GM23248 (cell line): ENCODE measurements around the gene SH3RF1. TPM values are rescaled to one million over a fixed set of nuclear protein-coding genes. Genes with fewer than 3 reads are reported as not detected.

Experiments
- DNase-seq: peaks from one replicate; pipeline ENCODE4 v3.0.0-alpha.2; 2015
- H2AFZ ChIP-seq: fragments of 200-600 bp; sonication (generic); 2 replicates; pipeline ENCODE4 v1.6.1; 2016; ENCODE audit warnings: antibody characterized with exemption
- H3F3A ChIP-seq: fragments of 200-600 bp; sonication (generic); 2 replicates; pipeline ENCODE4 v1.6.1; 2016; ENCODE audit warnings: mild to moderate bottlenecking, antibody characterized with exemption, mixed run types; ENCODE audit not compliant: insufficient read depth
- H3K27ac ChIP-seq: fragments of 200-600 bp; sonication (generic); 2 replicates; pipeline ENCODE4 v1.5.1; 2016; ENCODE audit warnings: mild to moderate bottlenecking
- H3K27me3 ChIP-seq: fragments of 200-600 bp; sonication (generic); replicated peaks from 2 replicates; pipeline ENCODE4 v1.6.1; 2016; ENCODE audit warnings: mild to moderate bottlenecking; ENCODE audit not compliant: insufficient read depth
- H3K36me3 ChIP-seq: fragments of 200-600 bp; sonication (generic); 2 replicates; pipeline ENCODE4 v1.6.1; 2016; ENCODE audit warnings: low read depth, mild to moderate bottlenecking
- H3K4me1 ChIP-seq: fragments of 200-600 bp; sonication (generic); 2 replicates; pipeline ENCODE4 v1.6.1; 2016; ENCODE audit warnings: mild to moderate bottlenecking; ENCODE audit not compliant: insufficient read depth
- H3K4me2 ChIP-seq: fragments of 200-600 bp; sonication (generic); one replicate; pipeline ENCODE4 v1.6.1; 2016; ENCODE audit warnings: mild to moderate bottlenecking; ENCODE audit not compliant: unreplicated experiment
- H3K4me3 ChIP-seq: fragments of 200-600 bp; sonication (generic); 2 replicates; pipeline ENCODE4 v1.5.1; 2016; ENCODE audit warnings: mild to moderate bottlenecking
- H3K79me2 ChIP-seq: fragments of 200-600 bp; sonication (generic); 2 replicates; pipeline ENCODE4 v1.6.1; 2016; ENCODE audit warnings: mild to moderate bottlenecking; ENCODE audit not compliant: insufficient read depth
- H3K9ac ChIP-seq: fragments of 200-600 bp; sonication (generic); 2 replicates; pipeline ENCODE4 v1.6.1; 2016; ENCODE audit warnings: mild to moderate bottlenecking
- H3K9me2 ChIP-seq: fragments of 200-600 bp; sonication (generic); 2 replicates; pipeline ENCODE4 v1.6.1; 2016; ENCODE audit warnings: mixed run types, mild to moderate bottlenecking, moderate library complexity; ENCODE audit not compliant: insufficient read depth
- H3K9me3 ChIP-seq: fragments of 200-600 bp; sonication (generic); one replicate; pipeline ENCODE4 v1.6.1; 2017; ENCODE audit warnings: low read depth
- H4K20me1 ChIP-seq: fragments of 200-600 bp; sonication (generic); 2 replicates; pipeline ENCODE4 v1.6.0; 2016; ENCODE audit not compliant: insufficient read depth
- EZH2 ChIP-seq: fragments of 200-600 bp; sonication (generic); IDR thresholded peaks from 2 replicates; pipeline ENCODE4 v1.6.1; 2018; ENCODE audit warnings: antibody characterized with exemption, mild to moderate bottlenecking; ENCODE audit not compliant: insufficient read depth, poor library complexity, severe bottlenecking
- EZH2phosphoT487 ChIP-seq: fragments of 200-600 bp; sonication (generic); IDR thresholded peaks from 2 replicates; pipeline ENCODE4 v1.6.1; 2018; ENCODE audit warnings: antibody characterized with exemption, moderate library complexity, mild to moderate bottlenecking, low read depth; ENCODE audit not compliant: insufficient read depth
- WGBS, 2 experiments: methylation state at CpG; one replicate each; pipeline ENCODE4 v1.1.6; 2015 to 2017; ENCODE audit warnings: low lambda C conversion rate in 2 of 2, low coverage in 1 of 2; ENCODE audit errors: missing lambda C conversion rate in 2 of 2; 5-methylcytosine and 5-hydroxymethylcytosine counted together
- in situ Hi-C: fragments of 300-500 bp; cut with MboI; formaldehyde crosslinking; loops from 2 replicates; pipeline ENCODE4 v1.15.0; 2020
- polyA plus RNA-seq: library from polyadenylated mRNA; unstranded; fragments of >200 nt; fragmentation: Nextera tagmentation; extraction: Ambion mirVana; gene quantifications from 2 replicates; pipeline ENCODE4 v1.2.1, GENCODE V29; 2016
- total RNA-seq: library from RNA; depleted of rRNA; stranded (reverse); fragments of >200 nt; shearing (Covaris generic); gene quantifications from 2 replicates; pipeline ENCODE4 v1.2.3, GENCODE V29; 2014

The SH3RF1 gene
- total and polyA plus RNA-seq, 2 experiments from 2014 or later = 28.3 to 55.5 TPM

DNA sequence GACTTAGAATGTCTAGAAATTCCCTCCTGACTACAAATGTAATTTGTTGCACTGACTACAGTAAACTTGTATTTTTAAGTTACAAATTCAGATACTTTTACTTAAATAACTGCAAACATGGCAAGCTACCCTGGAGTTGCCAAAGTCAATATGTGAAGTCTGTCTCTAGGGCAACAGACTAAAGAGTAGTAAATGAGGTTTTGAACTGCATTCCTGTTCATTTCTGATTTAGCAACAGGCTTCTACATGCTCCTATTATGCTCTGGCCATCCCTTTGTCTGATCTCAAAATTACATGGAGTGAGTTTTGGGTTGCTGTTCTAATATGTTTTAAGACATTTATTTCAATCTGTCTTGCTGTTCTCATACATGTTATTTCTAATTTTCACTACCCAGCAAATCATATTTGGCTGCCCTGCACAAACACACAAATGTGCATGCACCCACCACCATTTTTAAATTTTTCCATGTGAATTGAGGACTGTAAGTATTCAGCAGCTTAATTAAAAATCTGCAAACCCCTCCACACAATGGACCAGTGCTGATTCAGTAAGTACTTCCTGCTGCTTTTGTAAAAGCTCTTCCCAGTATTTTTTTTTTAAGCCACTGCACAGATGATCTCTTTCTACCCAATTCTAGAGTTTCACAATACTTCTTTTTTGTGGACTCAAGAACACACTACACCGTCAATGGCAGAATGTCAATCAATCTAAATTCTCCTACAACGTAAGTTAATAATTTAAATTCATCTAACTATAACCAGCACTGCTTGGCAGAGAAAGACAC, 26.7 kb downstream of the SH3RF1 start:
- 21 to 28% methylated on average over 2 of the region's 2 CpGs for WGBS, 2 experiments
- in situ Hi-C loops = no loop called here
- peak; percentile 78 for DNase-seq
- no peak overlapping the region for H3K9ac ChIP-seq
- H3K79me2 ChIP-seq = peaks cover 100% of the 10 kb centered on the region
- peaks cover 64% of the 10 kb centered on the region for H3K4me1 ChIP-seq
- no peaks in the 10 kb centered on the region for H3K9me3 ChIP-seq
- peak overlapping the region; percentile 56 for H3K27ac ChIP-seq
- H3K9me2 ChIP-seq = no peaks in the 10 kb centered on the region
- no peak for TF ChIP-seq EZH2phosphoT487
- no peak for TF ChIP-seq EZH2
- H3K4me3 ChIP-seq = no peak overlapping the region
- peaks cover 54% of the 10 kb centered on the region for H3F3A ChIP-seq
- H4K20me1 ChIP-seq = peaks cover 46% of the 10 kb centered on the region
- H3K36me3 ChIP-seq = peaks cover 16% of the 10 kb centered on the region; the same call in 1 of the 2 replicates
- H2AFZ ChIP-seq = no peak overlapping the region
- peak overlapping the region; percentile 22 for H3K4me2 ChIP-seq
- no peaks in the 10 kb centered on the region for H3K27me3 ChIP-seq

DNA sequence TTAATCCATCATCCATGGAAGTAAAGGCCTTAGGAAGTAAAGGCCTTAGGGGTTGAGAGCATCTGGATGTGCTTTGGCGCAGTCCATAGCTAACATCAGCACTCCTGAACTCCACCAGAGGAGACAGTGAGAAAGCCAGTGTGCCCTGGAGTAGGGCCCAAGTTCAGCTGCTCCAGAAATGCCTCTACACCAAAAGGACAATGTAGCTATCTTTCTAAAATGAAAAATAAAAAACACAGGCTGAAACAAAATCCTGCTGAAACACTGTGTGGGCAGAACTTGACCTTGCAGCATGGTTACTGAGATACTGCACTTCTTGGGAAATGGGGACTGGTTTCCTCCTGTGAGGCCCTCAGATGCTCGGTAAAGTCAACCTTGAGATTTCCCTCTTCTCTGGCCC, 29.3 kb downstream of the SH3RF1 start:
- Histone ChIP-seq H3K27me3 (no peaks in the 10 kb centered on the region), H4K20me1 (peaks cover 58% of the 10 kb centered on the region), H3F3A (peaks cover 56% of the 10 kb centered on the region), H3K36me3 (peaks cover 19% of the 10 kb centered on the region; the same call in 1 of the 2 replicates), H2AFZ (no peak overlapping the region), H3K79me2 (peaks cover 100% of the 10 kb centered on the region), H3K4me1 (peaks cover 81% of the 10 kb centered on the region), H3K4me3 (no peak overlapping the region), H3K9me3 (no peaks in the 10 kb centered on the region), H3K9ac (no peak overlapping the region), H3K27ac (no peak overlapping the region), H3K4me2 (no peak overlapping the region), H3K9me2 (no peaks in the 10 kb centered on the region)
- in situ Hi-C loops = no loop called here
- DNase-seq = no peak
- 87 to 93% methylated on average over 2 of the region's 2 CpGs for WGBS, 2 experiments
- TF ChIP-seq EZH2 = no peak
- no peak for TF ChIP-seq EZH2phosphoT487

DNA sequence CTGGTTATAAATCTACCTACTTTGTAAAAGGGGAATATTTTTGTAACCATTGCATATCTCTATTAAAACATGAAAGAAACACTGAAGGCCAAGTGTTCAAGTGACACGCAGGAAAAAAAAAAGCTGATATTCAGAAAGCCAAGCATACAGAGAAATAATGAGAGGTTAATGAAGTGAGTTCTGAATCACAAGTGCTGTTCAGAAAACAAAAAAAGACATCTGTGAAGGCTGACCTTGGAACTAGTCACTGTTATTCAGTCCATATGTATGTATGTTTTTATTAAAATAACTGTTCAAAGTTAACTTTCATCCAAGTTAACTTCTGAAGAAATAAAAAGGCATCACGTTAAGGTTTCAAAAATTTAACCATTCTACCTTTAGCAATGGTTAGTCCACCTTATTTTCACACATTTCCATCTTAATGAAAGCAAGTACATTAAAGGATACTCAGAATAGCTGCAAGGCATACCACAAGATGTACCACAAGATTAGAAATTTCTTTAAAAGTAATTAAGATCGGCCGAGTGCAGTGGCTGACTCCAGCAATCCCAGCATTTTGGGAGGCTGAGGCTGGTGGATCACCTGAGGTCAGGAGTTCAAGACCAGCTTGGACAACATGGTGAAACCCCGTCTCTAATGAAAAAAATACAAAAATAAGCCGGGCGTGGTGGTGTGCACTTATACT, 31.4 kb downstream of the SH3RF1 start:
- Histone ChIP-seq H3K4me2 (peak overlapping the region; percentile 14), H3F3A (peaks cover 40% of the 10 kb centered on the region), H3K27ac (no peak overlapping the region), H3K79me2 (peaks cover 100% of the 10 kb centered on the region), H3K9me2 (no peaks in the 10 kb centered on the region), H3K36me3 (peaks cover 4% of the 10 kb centered on the region; the same call in 1 of the 2 replicates), H3K9ac (no peak overlapping the region), H4K20me1 (peaks cover 54% of the 10 kb centered on the region), H3K4me3 (no peak overlapping the region), H3K4me1 (peaks cover 83% of the 10 kb centered on the region), H3K9me3 (no peaks in the 10 kb centered on the region), H2AFZ (no peak overlapping the region), H3K27me3 (no peaks in the 10 kb centered on the region)
- TF ChIP-seq EZH2 (no peak), EZH2phosphoT487 (no peak)
- in situ Hi-C loops = no loop called here
- DNase-seq = peak; percentile 34
- 62 to 67% methylated on average over 7 of the region's 7 CpGs for WGBS, 2 experiments

DNA sequence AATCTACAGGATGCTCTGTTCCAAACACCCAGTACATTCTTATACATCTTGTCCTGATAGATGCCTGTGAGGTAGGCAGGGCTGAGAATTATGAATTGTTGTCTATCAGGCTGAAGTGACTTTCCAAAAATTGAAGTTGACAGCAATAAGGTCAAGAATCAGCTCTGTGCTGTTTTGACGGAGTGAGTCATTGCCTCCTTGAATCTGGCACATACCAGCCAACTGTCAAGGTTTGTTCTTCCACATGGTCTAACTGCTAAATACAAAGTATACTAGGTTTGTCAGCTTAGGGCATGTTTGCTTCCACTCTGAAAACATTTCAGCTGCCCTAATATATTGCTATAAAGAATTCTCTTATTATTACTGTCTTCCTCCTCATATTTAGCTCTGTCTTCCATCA, 32.3 kb downstream of the SH3RF1 start:
- peak; percentile 68 for DNase-seq
- H3K4me3 ChIP-seq = no peak overlapping the region
- no peak overlapping the region for H3K27ac ChIP-seq
- peaks cover 3% of the 10 kb centered on the region; the same call in 1 of the 2 replicates for H3K36me3 ChIP-seq
- peaks cover 82% of the 10 kb centered on the region for H3K4me1 ChIP-seq
- TF ChIP-seq EZH2 (no peak), EZH2phosphoT487 (no peak)
- H3F3A ChIP-seq = peaks cover 32% of the 10 kb centered on the region
- no peak overlapping the region for H3K9ac ChIP-seq
- H3K79me2 ChIP-seq = peaks cover 100% of the 10 kb centered on the region
- no peaks in the 10 kb centered on the region for H3K27me3 ChIP-seq
- H3K4me2 ChIP-seq = peak overlapping the region; percentile 14
- no peaks in the 10 kb centered on the region for H3K9me2 ChIP-seq
- H4K20me1 ChIP-seq = peaks cover 49% of the 10 kb centered on the region
- no peak overlapping the region for H2AFZ ChIP-seq
- no peaks in the 10 kb centered on the region for H3K9me3 ChIP-seq
- WGBS, 2 experiments = 6 to 13% methylated on average over 1 of the region's 1 CpG
- in situ Hi-C loops = no loop called here
